H1 (cell line): ENCODE results near the gene KCNQ2. TPM values are rescaled to one million over a fixed set of nuclear protein-coding genes. Genes with fewer than 3 reads are reported as not detected.

Source experiments
- EGR1 ChIP-seq: IDR thresholded peaks from 2 replicates; pipeline ENCODE4 v1.6.1; 2011; ENCODE audit warnings: low read depth, low read length, borderline replicate concordance
- KDM1A ChIP-seq: fragments of 200-600, 300-600 bp; sonication (generic); IDR thresholded peaks from 2 replicates; pipeline ENCODE4 v1.7.1; 2016; ENCODE audit warnings: mild to moderate bottlenecking, low read length, borderline replicate concordance
- polyA plus RNA-seq, 7 experiments: library from polyadenylated mRNA; depleted of rRNA in 3 of 7; stranded (reverse) in 5 of 7; unstranded in 2 of 7; fragments of >200 nt in 5 of 7; fragments of 200-250 nt in 2 of 7; gene quantifications; 1 replicate in 5 of 7; 2 replicates in 1 of 7; 4 replicates in 1 of 7; pipeline versions ENCODE4 v1.2.1 to v1.2.3, GENCODE V29; 2011 to 2013; ENCODE audit warnings: missing spikeins in 2 of 7, mixed read lengths in 2 of 7
- total RNA-seq: library from RNA; stranded (reverse); fragmentation: NEBNext Ultra II Directional; extraction: Animal tissue kit (Norgen Biotek cat#: 25700); gene quantifications from 2 replicates; pipeline ENCODE4 v1.2.1, GENCODE V29; 2021

Gene KCNQ2
- total and polyA plus RNA-seq, 2 of the 8 experiments (the other 6 are each of a cell fraction or from before 2014, with no cell fraction given), result 82.6 to 243 TPM

DNA sequence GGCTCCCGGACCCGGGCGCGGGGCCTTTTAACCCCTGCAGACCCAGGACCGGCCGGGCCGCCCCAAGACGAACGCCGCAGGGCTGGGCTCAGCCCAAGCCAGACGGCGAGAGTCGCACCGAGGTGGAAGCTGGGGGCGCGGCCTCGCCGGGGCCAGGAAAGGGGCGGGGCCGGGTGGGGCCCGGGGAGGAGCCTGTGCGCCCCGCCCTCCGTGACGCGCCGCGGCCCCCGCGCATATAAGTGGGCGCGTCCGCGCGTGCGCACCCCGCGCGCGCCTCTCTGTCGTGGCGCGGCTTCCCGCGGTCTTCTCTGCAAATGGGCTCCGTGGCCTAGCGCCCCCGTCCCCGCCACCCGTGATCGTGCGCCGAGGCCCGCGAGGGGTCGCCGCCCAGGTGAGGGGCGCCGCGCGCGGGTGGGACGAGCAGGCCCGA, 48.1 kb upstream of the KCNQ2 start, which contains the start of gene PPDPF (continued):
- TF ChIP-seq EGR1 (no peak), KDM1A (no peak)
- TF ChIP-seq, all 59 proteins: peak for 11
